Measurements from ENCODE around the gene ELFN1.
A peak's percentile ranks its signal among the peaks of the same experiment; 100 is the strongest.

ELFN1 gene

DNA sequence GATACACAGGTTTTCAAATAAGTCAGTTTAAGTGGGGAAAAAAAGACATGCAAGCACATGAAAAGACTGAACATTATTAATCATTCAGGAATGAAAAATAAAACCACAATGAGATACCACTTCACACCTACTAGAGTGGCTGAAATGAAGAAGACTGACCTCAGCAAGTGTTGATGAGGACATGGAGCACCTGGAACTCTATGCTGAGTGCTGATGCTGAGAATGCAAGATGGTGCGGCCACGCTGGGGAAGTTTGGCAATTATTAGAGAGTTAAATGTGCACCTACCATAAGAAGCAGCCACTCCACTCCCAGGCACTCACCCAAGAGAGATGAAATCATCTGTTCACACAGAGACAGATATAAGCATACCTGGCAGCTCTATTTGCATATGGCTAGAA, 32.9 kb upstream of the ELFN1 start:
- no peak overlapping the region for H3K4me3 ChIP-seq (ENCODE audit: low read depth, low read length)
- TF ChIP-seq, protein P1, sequence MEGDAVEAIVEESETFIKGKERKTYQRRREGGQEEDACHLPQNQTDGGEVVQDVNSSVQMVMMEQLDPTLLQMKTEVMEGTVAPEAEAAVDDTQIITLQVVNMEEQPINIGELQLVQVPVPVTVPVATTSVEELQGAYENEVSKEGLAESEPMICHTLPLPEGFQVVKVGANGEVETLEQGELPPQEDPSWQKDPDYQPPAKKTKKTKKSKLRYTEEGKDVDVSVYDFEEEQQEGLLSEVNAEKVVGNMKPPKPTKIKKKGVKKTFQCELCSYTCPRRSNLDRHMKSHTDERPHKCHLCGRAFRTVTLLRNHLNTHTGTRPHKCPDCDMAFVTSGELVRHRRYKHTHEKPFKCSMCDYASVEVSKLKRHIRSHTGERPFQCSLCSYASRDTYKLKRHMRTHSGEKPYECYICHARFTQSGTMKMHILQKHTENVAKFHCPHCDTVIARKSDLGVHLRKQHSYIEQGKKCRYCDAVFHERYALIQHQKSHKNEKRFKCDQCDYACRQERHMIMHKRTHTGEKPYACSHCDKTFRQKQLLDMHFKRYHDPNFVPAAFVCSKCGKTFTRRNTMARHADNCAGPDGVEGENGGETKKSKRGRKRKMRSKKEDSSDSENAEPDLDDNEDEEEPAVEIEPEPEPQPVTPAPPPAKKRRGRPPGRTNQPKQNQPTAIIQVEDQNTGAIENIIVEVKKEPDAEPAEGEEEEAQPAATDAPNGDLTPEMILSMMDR (IDR thresholded peaks at IDR 0.05; ENCODE audit: control insufficient read depth, extremely low read depth, insufficient read depth): no peak
- DNase-seq (ENCODE audit: low read depth): no peak

DNA sequence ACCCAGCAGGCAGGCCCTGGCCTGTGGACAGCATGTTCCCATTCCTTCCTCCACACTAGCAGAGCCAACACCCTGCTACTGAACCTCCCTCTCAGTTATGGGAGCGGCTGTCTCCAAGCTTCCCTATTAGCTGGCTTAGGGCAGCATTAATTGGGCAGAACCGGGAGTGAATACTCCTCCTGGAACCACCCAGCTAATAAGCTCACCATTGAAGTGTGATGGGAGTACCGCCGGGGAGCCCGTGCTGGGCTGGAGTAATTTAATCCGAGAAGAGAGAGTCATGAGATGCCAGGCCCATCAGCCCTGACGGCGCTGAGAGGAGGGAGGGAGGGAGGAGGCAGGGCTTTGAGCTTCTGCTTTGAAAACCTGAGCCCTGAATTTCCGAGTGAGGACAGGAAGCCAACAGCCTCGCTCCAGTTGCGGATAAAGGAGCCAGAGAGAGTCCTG, 31.8 kb upstream of the ELFN1 start:
- H3K4me3 ChIP-seq (ENCODE audit: low read depth, low read length): no peak overlapping the region
- DNase-seq (ENCODE audit: low read depth): no peak
- TF ChIP-seq, protein P1 (IDR thresholded peaks at IDR 0.05; ENCODE audit: control insufficient read depth, extremely low read depth, insufficient read depth): no peak

DNA sequence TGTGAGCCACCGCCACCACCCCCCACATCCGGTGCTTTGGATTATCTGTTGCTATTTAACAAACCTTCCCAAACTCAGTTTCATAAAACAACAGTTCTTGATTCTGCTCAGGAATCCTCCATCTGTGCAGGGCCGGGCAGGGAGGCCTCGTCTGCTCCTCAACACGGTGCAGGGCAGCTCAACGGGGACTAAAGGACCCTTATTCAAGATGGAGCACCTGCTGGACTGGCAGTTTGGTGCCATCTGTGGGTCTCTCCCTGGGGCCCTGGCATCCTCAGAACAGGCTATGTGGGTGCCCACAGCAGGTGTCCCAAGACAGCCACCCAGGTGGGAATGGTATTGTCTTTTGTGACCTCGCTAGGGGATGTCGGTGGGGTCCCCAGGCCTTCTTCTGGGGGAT, 31.0 kb upstream of the ELFN1 start:
- DNase-seq (ENCODE audit: low read depth): no peak
- no peak overlapping the region for H3K4me3 ChIP-seq (ENCODE audit: low read depth, low read length)
- TF ChIP-seq, protein P1 (IDR thresholded peaks at IDR 0.05; ENCODE audit: control insufficient read depth, extremely low read depth, insufficient read depth): no peak

DNA sequence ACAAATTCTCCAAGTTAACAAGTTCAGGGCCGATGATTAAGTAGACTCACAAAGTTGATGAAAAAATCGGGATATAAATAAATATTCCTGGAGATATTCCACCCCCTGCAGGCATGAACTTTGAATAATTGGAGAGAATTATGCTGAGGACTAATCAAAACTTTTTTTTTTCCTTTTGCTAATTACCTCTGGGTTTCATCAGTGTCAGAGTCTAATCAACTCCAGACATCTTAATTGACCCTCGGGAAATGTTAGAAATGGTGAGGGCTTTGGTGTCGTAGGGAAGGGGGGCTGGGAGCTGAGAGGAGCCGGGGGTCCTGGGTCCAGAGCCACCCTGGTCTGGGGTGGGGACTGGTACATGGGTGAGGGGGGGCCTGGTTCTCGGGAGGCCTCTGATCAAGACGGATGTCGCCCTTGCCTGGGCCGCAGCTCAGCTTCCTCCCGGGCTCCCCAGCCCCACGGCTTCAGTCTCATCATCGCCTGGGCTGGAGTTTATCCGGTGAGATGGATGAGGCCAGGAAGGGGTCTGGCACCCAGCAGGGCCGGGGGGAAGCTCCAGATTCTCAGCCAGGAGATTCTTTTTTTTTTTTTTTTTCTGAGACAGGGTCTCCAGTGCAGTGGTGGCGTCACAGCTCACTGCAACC, 30.4 kb upstream of the ELFN1 start:
- no peak for DNase-seq (ENCODE audit: low read depth)
- no peak overlapping the region for H3K4me3 ChIP-seq (ENCODE audit: low read depth, low read length)
- TF ChIP-seq, protein P1 (IDR thresholded peaks at IDR 0.05; ENCODE audit: control insufficient read depth, extremely low read depth, insufficient read depth): no peak

DNA sequence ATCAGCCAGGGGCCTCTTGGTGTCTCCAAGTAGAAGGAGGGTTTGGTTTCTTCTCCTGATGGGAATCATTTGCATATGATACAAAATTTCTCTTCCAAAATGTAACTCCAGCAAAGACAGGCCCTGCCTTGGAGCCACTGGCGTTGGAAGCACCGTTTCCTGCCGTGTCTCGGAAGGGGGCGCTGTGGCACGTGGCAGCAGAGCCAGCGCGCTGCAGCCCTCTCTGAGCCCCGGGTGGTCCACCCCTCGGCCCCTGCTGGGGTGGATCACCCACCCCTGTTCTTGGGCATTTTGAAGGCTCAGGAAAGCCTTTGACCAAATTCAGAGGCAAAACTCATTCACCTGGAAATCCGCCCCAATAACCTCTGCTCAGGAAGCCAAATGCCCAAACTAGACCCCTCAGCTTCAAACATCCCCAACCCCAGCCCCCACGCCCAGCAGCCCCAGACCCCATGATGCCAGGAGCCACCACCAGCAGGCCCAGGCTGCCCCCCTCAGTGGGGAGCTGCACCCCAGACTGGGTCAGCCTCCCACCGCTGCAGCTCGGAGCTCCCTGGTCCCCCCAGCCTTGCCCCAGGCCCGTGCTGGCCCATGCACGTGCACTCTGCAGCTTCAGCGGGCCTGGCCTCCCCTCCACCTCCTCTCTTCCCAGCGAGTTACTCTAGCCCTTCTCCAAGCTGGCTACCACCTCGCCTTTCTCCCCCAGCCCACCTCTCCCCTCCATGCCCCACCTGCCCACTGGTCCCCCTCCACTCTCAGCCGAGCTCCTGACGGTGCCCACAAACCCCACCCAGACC, 29.5 kb upstream of the ELFN1 start:
- TF ChIP-seq, protein P1 (IDR thresholded peaks at IDR 0.05; ENCODE audit: control insufficient read depth, extremely low read depth, insufficient read depth): peak; percentile 58
- H3K4me3 ChIP-seq (ENCODE audit: low read depth, low read length): no peak overlapping the region
- no peak for DNase-seq (ENCODE audit: low read depth)

DNA sequence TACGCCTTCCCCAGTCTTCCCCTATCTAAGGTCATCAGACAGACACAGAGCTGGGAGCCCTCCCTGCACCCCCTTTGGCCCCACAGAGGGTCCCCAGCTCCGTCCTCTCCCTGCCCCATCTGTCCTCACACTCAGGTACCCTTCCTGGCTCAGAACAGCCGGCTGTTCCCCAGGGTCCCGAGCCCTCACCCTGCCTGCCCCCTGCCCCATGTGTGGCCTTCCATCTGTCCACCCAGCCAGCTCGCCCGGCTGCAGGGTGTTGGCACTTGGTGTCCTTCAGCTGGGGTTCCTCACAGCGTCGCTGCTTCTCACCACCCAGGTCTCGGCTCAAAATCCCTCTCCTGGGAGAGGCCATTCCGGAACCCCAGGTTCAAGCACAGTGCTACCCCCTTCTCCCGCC, 28.9 kb upstream of the ELFN1 start:
- TF ChIP-seq, protein P1 (IDR thresholded peaks at IDR 0.05; ENCODE audit: control insufficient read depth, extremely low read depth, insufficient read depth): no peak
- no peak overlapping the region for H3K4me3 ChIP-seq (ENCODE audit: low read depth, low read length)
- DNase-seq (ENCODE audit: low read depth): no peak
